ENCODE results near the gene TEX35. TPM values are rescaled to one million over a fixed set of nuclear protein-coding genes. Genes with fewer than 3 reads are reported as not detected.
"Not testable (repeated sequence)": the region's sequence is repeated elsewhere in the genome, so short reads cannot be mapped to it uniquely, and the experiment has no call there.

Gene TEX35
- polyA plus RNA-seq, 1 donor: 0.07 TPM

- no CpG with 5 or more reads among the region's 3 CpGs for WGBS (ENCODE audit: insufficient coverage, low lambda C conversion rate)
- Histone ChIP-seq H3K27me3 (ENCODE audit: control insufficient read depth, insufficient read depth, low read length) (no peaks in the 10 kb centered on the region), H3K9me3 (ENCODE audit: control insufficient read depth, low read depth, low read length) (no peaks in the 10 kb centered on the region), H3K27ac (ENCODE audit: low read length) (no peak overlapping the region), H3K36me3 (ENCODE audit: control insufficient read depth, insufficient read depth, low read length) (peaks cover 14% of the 10 kb centered on the region), H3K4me3 (ENCODE audit: low read length) (no peak overlapping the region), H3K4me1 (ENCODE audit: control insufficient read depth, insufficient read depth, low read length) (no peaks in the 10 kb centered on the region)
- no peak for DNase-seq
Observed at GRCh38 chr1:178552856-178553255, 39.9 kb downstream of the TEX35 start.

GRCh38 chr1:178554351-178554750 lies 41.4 kb downstream of the TEX35 start:
- no CpG with 5 or more reads among the region's 5 CpGs for WGBS (ENCODE audit: insufficient coverage, low lambda C conversion rate)
- H3K27ac ChIP-seq (ENCODE audit: low read length); H3K4me1 ChIP-seq (ENCODE audit: control insufficient read depth, insufficient read depth, low read length); H3K27me3 ChIP-seq (ENCODE audit: control insufficient read depth, insufficient read depth, low read length); H3K9me3 ChIP-seq (ENCODE audit: control insufficient read depth, low read depth, low read length); DNase-seq; H3K4me3 ChIP-seq (ENCODE audit: low read length); H3K36me3 ChIP-seq (ENCODE audit: control insufficient read depth, insufficient read depth, low read length): not testable (repeated sequence)

- H3K27me3 ChIP-seq (ENCODE audit: control insufficient read depth, insufficient read depth, low read length); H3K4me1 ChIP-seq (ENCODE audit: control insufficient read depth, insufficient read depth, low read length); H3K4me3 ChIP-seq (ENCODE audit: low read length); DNase-seq; H3K36me3 ChIP-seq (ENCODE audit: control insufficient read depth, insufficient read depth, low read length); H3K27ac ChIP-seq (ENCODE audit: low read length); H3K9me3 ChIP-seq (ENCODE audit: control insufficient read depth, low read depth, low read length): not testable (repeated sequence)
- WGBS (ENCODE audit: insufficient coverage, low lambda C conversion rate): no CpG with 5 or more reads among the region's 1 CpG
Observed at GRCh38 chr1:178555613-178556012, 42.7 kb downstream of the TEX35 start.

- not testable (repeated sequence) for H3K27ac ChIP-seq (ENCODE audit: low read length); H3K9me3 ChIP-seq (ENCODE audit: control insufficient read depth, low read depth, low read length); H3K36me3 ChIP-seq (ENCODE audit: control insufficient read depth, insufficient read depth, low read length); DNase-seq; H3K4me1 ChIP-seq (ENCODE audit: control insufficient read depth, insufficient read depth, low read length); H3K4me3 ChIP-seq (ENCODE audit: low read length); H3K27me3 ChIP-seq (ENCODE audit: control insufficient read depth, insufficient read depth, low read length)
- no CpG with 5 or more reads among the region's 5 CpGs for WGBS (ENCODE audit: insufficient coverage, low lambda C conversion rate)
Observed at GRCh38 chr1:178558816-178559215, 45.9 kb downstream of the TEX35 start.

GRCh38 chr1:178560871-178561376 lies 48.0 kb downstream of the TEX35 start:
- H3K4me1 ChIP-seq (ENCODE audit: control insufficient read depth, insufficient read depth, low read length): peaks cover 9% of the 10 kb centered on the region
- no peaks in the 10 kb centered on the region for H3K27me3 ChIP-seq (ENCODE audit: control insufficient read depth, insufficient read depth, low read length)
- no peaks in the 10 kb centered on the region for H3K36me3 ChIP-seq (ENCODE audit: control insufficient read depth, insufficient read depth, low read length)
- DNase-seq: no peak
- no peak overlapping the region for H3K4me3 ChIP-seq (ENCODE audit: low read length)
- no peak overlapping the region for H3K27ac ChIP-seq (ENCODE audit: low read length)
- H3K9me3 ChIP-seq (ENCODE audit: control insufficient read depth, low read depth, low read length): no peaks in the 10 kb centered on the region
- WGBS (ENCODE audit: insufficient coverage, low lambda C conversion rate): no CpG with 5 or more reads among the region's 8 CpGs

- H3K27me3 ChIP-seq (ENCODE audit: control insufficient read depth, insufficient read depth, low read length): no peaks in the 10 kb centered on the region
- H3K36me3 ChIP-seq (ENCODE audit: control insufficient read depth, insufficient read depth, low read length): no peaks in the 10 kb centered on the region
- whole genome bisulfite sequencing (ENCODE audit: insufficient coverage, low lambda C conversion rate): 100% methylated on average over 1 of the region's 7 CpGs
- DNase-seq: no peak
- H3K9me3 ChIP-seq (ENCODE audit: control insufficient read depth, low read depth, low read length): no peaks in the 10 kb centered on the region
- H3K4me1 ChIP-seq (ENCODE audit: control insufficient read depth, insufficient read depth, low read length): peaks cover 9% of the 10 kb centered on the region
- no peak overlapping the region for H3K4me3 ChIP-seq (ENCODE audit: low read length)
- H3K27ac ChIP-seq (ENCODE audit: low read length): no peak overlapping the region
Observed at GRCh38 chr1:178563099-178563820, 50.4 kb downstream of the TEX35 start.

GRCh38 chr1:178564086-178564782 lies 51.3 kb downstream of the TEX35 start:
- Histone ChIP-seq H3K27ac (ENCODE audit: low read length) (no peak overlapping the region), H3K9me3 (ENCODE audit: control insufficient read depth, low read depth, low read length) (no peaks in the 10 kb centered on the region), H3K4me1 (ENCODE audit: control insufficient read depth, insufficient read depth, low read length) (peaks cover 9% of the 10 kb centered on the region), H3K27me3 (ENCODE audit: control insufficient read depth, insufficient read depth, low read length) (no peaks in the 10 kb centered on the region), H3K4me3 (ENCODE audit: low read length) (no peak overlapping the region), H3K36me3 (ENCODE audit: control insufficient read depth, insufficient read depth, low read length) (no peaks in the 10 kb centered on the region)
- DNase-seq: peak in 1 of 2 donors; percentile 60
- WGBS (ENCODE audit: insufficient coverage, low lambda C conversion rate): no CpG with 5 or more reads among the region's 4 CpGs

- H3K27ac ChIP-seq (ENCODE audit: low read length): no peak overlapping the region
- no peak for DNase-seq
- no peaks in the 10 kb centered on the region for H3K9me3 ChIP-seq (ENCODE audit: control insufficient read depth, low read depth, low read length)
- WGBS (ENCODE audit: insufficient coverage, low lambda C conversion rate): no CpG with 5 or more reads among the region's 2 CpGs
- no peaks in the 10 kb centered on the region for H3K36me3 ChIP-seq (ENCODE audit: control insufficient read depth, insufficient read depth, low read length)
- peaks cover 9% of the 10 kb centered on the region for H3K4me1 ChIP-seq (ENCODE audit: control insufficient read depth, insufficient read depth, low read length)
- no peak overlapping the region for H3K4me3 ChIP-seq (ENCODE audit: low read length)
- no peaks in the 10 kb centered on the region for H3K27me3 ChIP-seq (ENCODE audit: control insufficient read depth, insufficient read depth, low read length)
Observed at GRCh38 chr1:178564783-178565180, 51.9 kb downstream of the TEX35 start.

GRCh38 chr1:178565586-178565985 lies 52.7 kb downstream of the TEX35 start:
- WGBS (ENCODE audit: insufficient coverage, low lambda C conversion rate): 100% methylated on average over 1 of the region's 3 CpGs
- Histone ChIP-seq H3K4me1 (ENCODE audit: control insufficient read depth, insufficient read depth, low read length) (peaks cover 9% of the 10 kb centered on the region), H3K9me3 (ENCODE audit: control insufficient read depth, low read depth, low read length) (no peaks in the 10 kb centered on the region), H3K27me3 (ENCODE audit: control insufficient read depth, insufficient read depth, low read length) (no peaks in the 10 kb centered on the region), H3K27ac (ENCODE audit: low read length) (no peak overlapping the region), H3K36me3 (ENCODE audit: control insufficient read depth, insufficient read depth, low read length) (no peaks in the 10 kb centered on the region), H3K4me3 (ENCODE audit: low read length) (no peak overlapping the region)
- no peak for DNase-seq

GRCh38 chr1:178566187-178566586 lies 53.3 kb downstream of the TEX35 start:
- WGBS (ENCODE audit: insufficient coverage, low lambda C conversion rate): no CpG with 5 or more reads among the region's 3 CpGs
- Histone ChIP-seq H3K4me1 (ENCODE audit: control insufficient read depth, insufficient read depth, low read length) (peaks cover 9% of the 10 kb centered on the region), H3K36me3 (ENCODE audit: control insufficient read depth, insufficient read depth, low read length) (no peaks in the 10 kb centered on the region), H3K4me3 (ENCODE audit: low read length) (no peak overlapping the region), H3K27ac (ENCODE audit: low read length) (no peak overlapping the region), H3K27me3 (ENCODE audit: control insufficient read depth, insufficient read depth, low read length) (no peaks in the 10 kb centered on the region), H3K9me3 (ENCODE audit: control insufficient read depth, low read depth, low read length) (no peaks in the 10 kb centered on the region)
- no peak for DNase-seq
